Measurements from ENCODE around the gene DESI2.
"Not testable (repeated sequence)": the region's sequence is repeated elsewhere in the genome, so short reads cannot be mapped to it uniquely, and the experiment has no call there.

DESI2 gene

DNA sequence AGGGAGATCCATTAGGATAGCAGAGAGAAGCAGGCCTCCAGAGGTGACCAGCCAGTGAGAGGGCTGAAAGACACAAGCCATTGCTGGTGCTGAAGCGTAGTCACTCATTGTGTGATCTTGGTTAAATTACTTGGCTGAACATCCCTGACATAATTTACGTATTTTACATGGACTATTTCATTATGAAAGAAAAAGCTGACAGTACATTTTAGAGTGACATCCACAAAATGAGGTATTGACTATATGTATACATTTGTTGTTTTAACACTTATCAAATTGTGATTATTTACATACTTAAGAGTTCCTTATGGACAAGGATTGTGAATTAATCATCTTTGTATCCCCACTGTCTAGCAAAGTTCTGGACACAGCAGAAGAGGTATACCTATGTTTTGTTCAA lies 14.9 kb downstream of the DESI2 start:
- no peak overlapping the region for H3K27ac ChIP-seq
- TF ChIP-seq, protein P1, sequence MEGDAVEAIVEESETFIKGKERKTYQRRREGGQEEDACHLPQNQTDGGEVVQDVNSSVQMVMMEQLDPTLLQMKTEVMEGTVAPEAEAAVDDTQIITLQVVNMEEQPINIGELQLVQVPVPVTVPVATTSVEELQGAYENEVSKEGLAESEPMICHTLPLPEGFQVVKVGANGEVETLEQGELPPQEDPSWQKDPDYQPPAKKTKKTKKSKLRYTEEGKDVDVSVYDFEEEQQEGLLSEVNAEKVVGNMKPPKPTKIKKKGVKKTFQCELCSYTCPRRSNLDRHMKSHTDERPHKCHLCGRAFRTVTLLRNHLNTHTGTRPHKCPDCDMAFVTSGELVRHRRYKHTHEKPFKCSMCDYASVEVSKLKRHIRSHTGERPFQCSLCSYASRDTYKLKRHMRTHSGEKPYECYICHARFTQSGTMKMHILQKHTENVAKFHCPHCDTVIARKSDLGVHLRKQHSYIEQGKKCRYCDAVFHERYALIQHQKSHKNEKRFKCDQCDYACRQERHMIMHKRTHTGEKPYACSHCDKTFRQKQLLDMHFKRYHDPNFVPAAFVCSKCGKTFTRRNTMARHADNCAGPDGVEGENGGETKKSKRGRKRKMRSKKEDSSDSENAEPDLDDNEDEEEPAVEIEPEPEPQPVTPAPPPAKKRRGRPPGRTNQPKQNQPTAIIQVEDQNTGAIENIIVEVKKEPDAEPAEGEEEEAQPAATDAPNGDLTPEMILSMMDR (conservative IDR thresholded peaks at IDR 0.05) = no peak
- no peak for TF ChIP-seq ZFX (IDR thresholded peaks at IDR 0.05)

DNA sequence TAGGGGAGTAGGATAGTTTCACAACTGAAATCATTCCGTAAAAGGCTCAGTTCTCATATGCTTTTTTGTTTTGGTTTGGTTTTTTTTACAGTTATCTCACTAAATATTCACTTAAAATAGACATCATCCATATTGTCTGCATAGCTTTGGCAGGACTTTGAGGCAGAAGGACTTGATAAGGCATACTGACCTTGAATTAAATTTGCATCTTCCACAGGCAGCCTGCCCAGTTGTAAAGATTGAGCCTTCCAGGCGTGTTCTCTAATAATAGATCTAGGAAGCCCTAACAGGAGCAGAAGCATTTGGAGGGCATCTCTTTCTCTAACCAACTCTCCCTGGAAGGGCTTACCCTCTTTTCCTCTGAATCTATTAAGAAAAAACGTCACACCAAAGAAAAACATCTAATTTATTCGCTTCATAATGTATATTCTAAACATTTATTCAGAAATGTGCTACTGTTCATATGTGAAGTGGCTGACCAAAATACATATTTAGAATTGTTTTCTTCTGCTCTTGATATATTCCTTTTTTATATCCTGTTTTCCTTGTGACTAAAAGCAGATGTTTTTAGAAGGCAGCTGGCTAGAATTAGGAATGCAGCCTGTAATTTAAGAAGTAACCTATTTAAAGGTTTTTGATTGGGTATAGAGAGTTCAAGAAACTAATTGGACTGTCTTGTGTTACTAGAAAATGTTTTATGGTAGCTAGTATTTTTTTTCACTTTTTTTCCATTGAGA lies 20.2 kb downstream of the DESI2 start:
- no peak overlapping the region for H3K27ac ChIP-seq
- no peak for TF ChIP-seq ZFX (IDR thresholded peaks at IDR 0.05)
- TF ChIP-seq, protein P1 (conservative IDR thresholded peaks at IDR 0.05) = no peak

DNA sequence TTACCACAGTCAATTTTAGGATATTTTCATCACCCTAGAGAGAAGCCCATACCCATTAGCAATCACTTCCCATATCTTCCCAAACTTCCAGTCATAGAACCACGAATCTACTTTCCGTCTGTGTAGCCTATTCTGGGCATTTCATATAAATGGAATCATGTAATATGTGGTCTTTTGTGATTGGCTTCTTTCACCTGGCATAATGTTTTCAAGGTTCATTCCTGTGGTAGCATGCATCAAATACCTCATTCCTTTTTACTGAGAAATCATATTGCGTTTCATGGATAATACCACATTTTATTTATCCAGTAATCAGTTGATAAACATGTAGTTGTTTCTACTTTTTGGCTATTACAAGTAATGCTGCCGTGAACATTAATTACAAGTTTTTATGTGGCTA lies 21.5 kb downstream of the DESI2 start:
- TF ChIP-seq, protein P1 (conservative IDR thresholded peaks at IDR 0.05) = no peak
- TF ChIP-seq ZFX (IDR thresholded peaks at IDR 0.05) = no peak
- H3K27ac ChIP-seq = no peak overlapping the region

DNA sequence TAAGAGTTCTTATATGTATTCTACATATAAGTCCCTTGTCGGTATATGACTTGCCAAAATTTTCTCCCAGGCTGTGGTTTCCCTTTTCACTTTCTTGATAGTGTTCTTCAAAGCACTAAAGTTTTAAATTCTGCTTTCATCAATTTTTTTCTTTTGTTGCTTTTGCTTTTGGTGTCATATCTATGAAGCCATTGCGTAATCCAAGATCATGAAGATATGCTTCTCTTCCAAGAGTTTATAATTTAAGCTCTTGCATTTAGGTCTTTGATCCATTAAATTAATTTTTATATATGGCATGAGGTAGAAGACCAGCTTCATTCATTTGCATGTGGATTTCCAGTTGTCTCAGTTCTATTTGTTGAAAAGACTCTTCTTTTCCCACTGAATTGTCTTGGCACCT lies 22.2 kb downstream of the DESI2 start:
- no peak for TF ChIP-seq ZFX (IDR thresholded peaks at IDR 0.05)
- TF ChIP-seq, protein P1 (conservative IDR thresholded peaks at IDR 0.05) = no peak
- no peak overlapping the region for H3K27ac ChIP-seq

DNA sequence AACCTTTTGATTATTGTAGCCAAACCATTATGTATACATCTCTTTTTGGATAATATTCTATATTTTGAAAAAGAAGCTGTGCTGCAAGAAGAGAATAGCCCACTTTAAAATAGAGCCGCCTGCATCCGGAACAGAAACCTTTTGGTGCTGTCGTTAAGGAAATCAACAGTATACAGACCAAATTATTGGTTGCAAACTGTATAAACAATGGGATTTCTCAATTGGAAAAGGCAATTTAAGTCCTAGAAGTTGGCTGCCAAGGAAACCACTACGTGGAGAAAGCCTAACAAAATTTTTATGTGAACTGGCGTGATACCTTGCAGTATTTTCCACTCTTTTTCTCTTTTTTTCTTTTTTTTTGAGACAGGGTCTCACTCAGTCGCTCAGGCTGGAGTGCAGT lies 25.8 kb downstream of the DESI2 start:
- TF ChIP-seq, protein P1 (conservative IDR thresholded peaks at IDR 0.05) = no peak
- TF ChIP-seq ZFX (IDR thresholded peaks at IDR 0.05) = no peak
- H3K27ac ChIP-seq = no peak overlapping the region

DNA sequence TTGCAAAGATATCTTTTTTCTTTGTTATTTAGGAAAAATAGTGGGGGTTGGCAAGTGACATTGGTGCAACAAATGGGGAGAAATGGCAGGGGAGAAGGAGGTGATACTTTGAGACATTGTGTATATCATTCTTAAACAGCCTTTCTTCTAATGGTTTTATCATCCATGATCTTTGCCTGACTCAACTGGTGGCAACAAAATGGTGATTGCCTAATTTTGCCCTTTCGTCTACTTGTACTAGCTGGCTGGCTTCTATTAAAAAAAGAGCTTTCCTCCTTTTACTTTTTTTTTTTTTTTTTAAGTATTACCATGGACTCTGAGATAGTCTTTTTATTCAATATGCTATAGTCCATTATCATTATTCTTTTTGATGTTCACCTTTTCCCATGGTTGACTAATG lies 27.7 kb downstream of the DESI2 start:
- no peak overlapping the region for H3K27ac ChIP-seq
- TF ChIP-seq ZFX (IDR thresholded peaks at IDR 0.05) = no peak
- TF ChIP-seq, protein P1 (conservative IDR thresholded peaks at IDR 0.05) = no peak

DNA sequence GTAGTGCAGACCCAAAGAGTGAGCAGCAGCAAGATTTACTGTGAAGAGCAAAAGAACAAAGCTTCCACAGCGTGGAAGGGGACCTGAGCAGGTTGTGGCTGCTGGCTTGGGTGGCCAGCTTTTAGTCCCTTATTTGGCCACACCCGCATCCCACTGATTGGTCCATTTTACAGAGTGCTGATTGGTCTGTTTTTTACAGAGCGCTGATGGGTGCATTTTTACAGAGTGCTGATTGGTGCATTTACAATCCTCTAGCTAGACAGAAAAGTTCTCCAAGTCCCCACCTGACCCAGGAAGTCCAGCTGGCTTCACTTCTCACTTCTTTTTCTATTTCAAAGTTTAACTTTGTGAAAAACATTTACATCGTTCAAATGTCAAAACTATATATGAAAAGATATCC lies 29.2 kb downstream of the DESI2 start:
- not testable (repeated sequence) for H3K27ac ChIP-seq

DNA sequence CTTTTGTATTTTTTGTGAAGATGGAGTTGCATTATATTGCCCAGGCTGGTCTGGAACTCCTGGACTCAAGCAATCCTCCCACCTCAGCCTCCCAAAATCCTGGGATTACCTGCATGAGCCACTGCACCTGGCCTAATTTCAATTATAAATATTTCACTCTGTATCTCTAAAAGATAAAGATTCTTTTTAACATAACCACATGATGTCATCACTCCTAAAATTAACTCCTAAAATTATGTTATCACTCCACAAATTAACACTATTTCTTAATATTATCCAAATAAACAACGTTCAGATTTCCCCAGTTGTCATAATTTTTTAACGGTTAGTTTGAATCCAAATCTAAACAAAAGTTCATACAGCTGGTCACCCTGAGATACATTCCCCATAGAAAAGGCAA lies 43.0 kb downstream of the DESI2 start:
- no peak overlapping the region for H3K27ac ChIP-seq
- TF ChIP-seq, protein P1 (conservative IDR thresholded peaks at IDR 0.05) = no peak
